HepG2 (cell line): ENCODE measurements around the gene ZDHHC14. TPM values are rescaled to one million over a fixed set of nuclear protein-coding genes. Genes with fewer than 3 reads are reported as not detected.

ENCODE experiments used
- ATAC-seq: fragments of 200-7000 bp; cut with Tn5 transposase; 3 replicates; pipeline ENCODE4 v1.9.1; 2020; ENCODE audit warnings: mild to moderate bottlenecking, moderate library complexity
- BruUV-seq: library from RNA; stranded (reverse); fragments of 400-500 nt; replicated peaks from 2 replicates; lab custom pipeline; 2021; lab: Mats Ljungman, UMichigan
- CTCF ChIA-PET: fragments of 300-600 bp; formaldehyde crosslinking; extraction: SDS; loops from one replicate; lab custom pipeline; 2021; ENCODE audit warnings: low total read pairs, inconsistent platforms, low intra/inter-chr PET ratio; lab: Yijun Ruan, JAX
- POLR2A ChIA-PET: fragments of 350-600 bp; sonication (Branson Sonifier 250); formaldehyde crosslinking; loops from one replicate; lab custom pipeline; 2020; ENCODE audit warnings: antibody characterized with exemption, inconsistent platforms; lab: Yijun Ruan, JAX
- DNase-seq: peaks from one replicate; pipeline ENCODE4 v3.0.0-alpha.2; 2015; ENCODE audit warnings: low spot score
- FAIRE-seq: peaks from 3 replicates; lab custom pipeline; 2011; peaks lifted over from hg19 to GRCh38; lab: Jason Lieb, UNC
- H2AFZ ChIP-seq: one replicate; pipeline ENCODE4 v1.6.1; 2011; ENCODE audit warnings: low read length, inconsistent platforms
- H3K27ac ChIP-seq: fragments of 300-600 bp; 3 replicates; pipeline ENCODE4 v1.8.0; 2011; ENCODE audit warnings: mixed run types, mild to moderate bottlenecking, mixed read lengths, low read length, inconsistent platforms; ENCODE audit not compliant: insufficient read depth; ENCODE audit errors: extremely low read length
- H3K27me3 ChIP-seq, 2 experiments: fragments of 200-600 bp in 1 of 2; 2 replicates in 1 of 2; 3 replicates in 1 of 2; pipeline versions ENCODE4 v1.6.0 to v1.8.0; 2011; ENCODE audit warnings: low read length in 2 of 2, mild to moderate bottlenecking in 2 of 2, moderate library complexity in 2 of 2, inconsistent platforms in 1 of 2; ENCODE audit not compliant: insufficient read depth in 2 of 2, control insufficient read depth in 1 of 2
- H3K36me3 ChIP-seq, 2 experiments: fragments of 200-600 bp in 1 of 2; replicated peaks in 1 of 2; 2 replicates in 1 of 2; 3 replicates in 1 of 2; pipeline versions ENCODE4 v1.5.1 to v1.8.0; 2011; ENCODE audit warnings: low read length in 2 of 2, inconsistent platforms in 1 of 2; ENCODE audit not compliant: insufficient read depth in 2 of 2, control insufficient read depth in 1 of 2
- H3K4me1 ChIP-seq: 2 replicates; pipeline ENCODE4 v1.5.1; 2012; ENCODE audit warnings: low read length, inconsistent platforms; ENCODE audit not compliant: insufficient read depth
- H3K4me2 ChIP-seq: 2 replicates; pipeline ENCODE4 v1.6.0; 2011; ENCODE audit warnings: low read depth, low read length, inconsistent platforms
- H3K4me3 ChIP-seq, 3 experiments: fragments of 200-600 bp in 1 of 3; sonication (generic), shearing (Covaris generic) in 1 of 3; replicated peaks in 1 of 3; 2 replicates each; pipeline ENCODE4 v1.5.1; 2011 to 2016; ENCODE audit warnings: low read length in 3 of 3, inconsistent platforms in 2 of 3, low read depth in 2 of 3, mild to moderate bottlenecking in 2 of 3, control low read depth in 1 of 3, mixed read lengths in 1 of 3; ENCODE audit not compliant: insufficient read depth in 1 of 3
- H3K79me2 ChIP-seq: one replicate; pipeline ENCODE4 v1.6.1; 2011; ENCODE audit warnings: low read length, inconsistent platforms; ENCODE audit not compliant: insufficient read depth
- H3K9ac ChIP-seq: 2 replicates; pipeline ENCODE4 v1.6.0; 2011; ENCODE audit warnings: mild to moderate bottlenecking, low read depth, low read length, inconsistent platforms; ENCODE audit not compliant: insufficient read depth
- H3K9me3 ChIP-seq: 2 replicates; pipeline ENCODE4 v1.5.1; 2012; ENCODE audit warnings: mild to moderate bottlenecking, low read length
- H4K20me1 ChIP-seq: 2 replicates; pipeline ENCODE4 v1.6.0; 2011; ENCODE audit warnings: inconsistent platforms, mild to moderate bottlenecking, low read length, moderate library complexity; ENCODE audit not compliant: insufficient read depth
- FOXP4 ChIP-seq: sonication (generic); formaldehyde crosslinking; IDR thresholded peaks from 2 replicates; pipeline ENCODE4 v1.4.0; 2020; ENCODE audit warnings: missing genetic modification reagents
- MATR3 ChIP-seq: sonication (generic); formaldehyde crosslinking; IDR thresholded peaks from 2 replicates; pipeline ENCODE4 v1.4.0; 2020; ENCODE audit warnings: missing genetic modification reagents
- PBX3 ChIP-seq: sonication (generic); formaldehyde crosslinking; IDR thresholded peaks from 2 replicates; pipeline ENCODE4 v1.8.1; 2023; ENCODE audit warnings: missing genetic modification reagents, inconsistent platforms, borderline replicate concordance
- RXRB ChIP-seq: IDR thresholded peaks from 2 replicates; pipeline ENCODE4 v1.6.1; 2016; ENCODE audit warnings: borderline replicate concordance, missing genetic modification reagents, missing compliant biosample characterization
- ZNF276 ChIP-seq: sonication (generic); formaldehyde crosslinking; IDR thresholded peaks from 2 replicates; pipeline ENCODE4 v1.4.0; 2020; ENCODE audit warnings: mild to moderate bottlenecking, low read depth, missing genetic modification reagents
- WGBS: methylation state at CpG from one replicate; pipeline ENCODE4 v1.1.6; 2017; ENCODE audit warnings: low lambda C conversion rate; 5-methylcytosine and 5-hydroxymethylcytosine counted together
- in situ Hi-C: cut with HindIII; loops from 2 replicates; pipeline ENCODE4 v1.10.0; 2017; ENCODE audit warnings: low pct_unique_long_range_greater_than_20kb; ENCODE audit not compliant: extremely low pct_ligation_motif_present
- intact Hi-C: fragments of 100-400 bp; cut with micrococcal nuclease; formaldehyde crosslinking; loops from one replicate; pipeline ENCODE4 v1.10.0; 2022; ENCODE audit not compliant: unreplicated experiment
- polyA plus RNA-seq, 8 experiments: library from polyadenylated mRNA; depleted of rRNA in 3 of 8; stranded (reverse) in 7 of 8; unstranded in 1 of 8; fragments of >200 nt; fragmentation: Illumina TruSeq in 4 of 8; extraction: Trizol in 4 of 8; gene quantifications; 2 replicates each; pipeline versions ENCODE4 v1.2.1 to v1.2.3, GENCODE V29; 2011 to 2016; ENCODE audit warnings: low read depth in 4 of 8, missing spikeins in 1 of 8, mixed read lengths in 1 of 8; ENCODE audit not compliant: insufficient read depth in 1 of 8
- total RNA-seq, 5 experiments: library from RNA; depleted of rRNA; stranded (reverse); fragments of >200 nt; fragmentation: Illumina TruSeq; extraction: Trizol; gene quantifications; 2 replicates each; pipeline ENCODE4 v1.2.3, GENCODE V29; 2016; ENCODE audit warnings: low read depth in 1 of 5

Gene ZDHHC14
- total and polyA plus RNA-seq, 2 of the 13 experiments (the other 11 are each of a cell fraction or from before 2014, with no cell fraction given) = 3.7 to 9.5 TPM

- Histone ChIP-seq H3K4me3 (no peak overlapping the region), H3K79me2 (no peaks in the 10 kb centered on the region), H3K27ac (no peak overlapping the region), H2AFZ (no peak overlapping the region), H3K36me3 (no peaks in the 10 kb centered on the region; a peak in 1 of 5 replicates), H3K9me3 (no peaks in the 10 kb centered on the region), H3K9ac (no peak overlapping the region), H4K20me1 (no peaks in the 10 kb centered on the region), H3K4me2 (no peak overlapping the region), H3K4me1 (peaks cover 10% of the 10 kb centered on the region), H3K27me3 (no peaks in the 10 kb centered on the region)
- CTCF ChIA-PET = no interaction called here
- ATAC-seq (no peak), FAIRE-seq (no peak), DNase-seq (no peak)
- BruUV-seq = no TSS peak
- in situ Hi-C loops (no loop called here), intact Hi-C loops (no loop called here)
- 97% methylated on average over 16 of the region's 16 CpGs for WGBS
- TF ChIP-seq MATR3 (CRISPR knock-in tag) (no peak), FOXP4 (no peak), ZNF276 (CRISPR knock-in tag) (no peak), RXRB (CRISPR knock-in tag) (no peak), PBX3 (no peak)
- POLR2A ChIA-PET = interaction anchor here (2.9 kb wide), 1 partner anchor 24 kb away, joined by 7 read pairs; no protein-coding TSS in a partner anchor
Observed at GRCh38 chr6:157555455-157556143, 174.6 kb downstream of the ZDHHC14 start.
